Stomach (tissue), 9 donors: ENCODE measurements around the gene IQGAP3. TPM values are rescaled to one million over a fixed set of nuclear protein-coding genes. Genes with fewer than 3 reads are reported as not detected.

Experiments used
- DNase-seq, 2 donors: peaks; one replicate each; pipeline versions ENCODE4 v3.0.0 to v3.0.0-alpha.2; 2013 to 2019
- H3K27ac ChIP-seq, 5 donors: fragments of 200-600 bp in 4 of 5; sonication (generic) in 4 of 5; one replicate each; pipeline ENCODE4 v1.5.1; 2013 to 2019; ENCODE audit warnings: mild to moderate bottlenecking in 1 of 5, moderate library complexity in 1 of 5
- H3K27me3 ChIP-seq, 3 donors: fragments of 200-600 bp; sonication (generic); one replicate each; pipeline ENCODE4 v1.5.1; 2017 to 2019; ENCODE audit warnings: mixed run types in 1 of 3
- H3K36me3 ChIP-seq, 4 donors: fragments of 200-600 bp; sonication (generic); 1 replicate in 3 of 4; 2 replicates in 1 of 4; pipeline ENCODE4 v1.5.1; 2016 to 2019
- H3K4me1 ChIP-seq, 4 donors: fragments of 200-600 bp; sonication (generic); one replicate each; pipeline ENCODE4 v1.5.1; 2016 to 2019
- H3K4me3 ChIP-seq, 4 donors: fragments of 200-600 bp; sonication (generic) in 3 of 4; one replicate each; pipeline ENCODE4 v1.5.1; 2016 to 2019; ENCODE audit warnings: mild to moderate bottlenecking in 1 of 4
- H3K9me3 ChIP-seq, 4 donors: fragments of 200-600 bp; sonication (generic); one replicate each; pipeline ENCODE4 v1.5.1; 2016 to 2019
- EP300 ChIP-seq: sonication (generic); formaldehyde crosslinking; IDR thresholded peaks from one replicate; pipeline ENCODE4 v1.6.1; 2017; ENCODE audit warnings: antibody characterized with exemption
- POLR2A ChIP-seq, 4 donors: fragments of 450-650 bp; IDR thresholded peaks; one replicate each; pipeline ENCODE4 v1.6.1; 2016; ENCODE audit warnings: antibody characterized with exemption in 4 of 4, control low read depth in 2 of 4, mild to moderate bottlenecking in 1 of 4, moderate library complexity in 1 of 4
- POLR2AphosphoS5 ChIP-seq, 3 donors: sonication (generic); formaldehyde crosslinking; IDR thresholded peaks; one replicate each; pipeline ENCODE4 v1.6.1; 2016; ENCODE audit warnings: antibody characterized with exemption in 3 of 3
- WGBS, 5 donors: extraction: QIAGEN DNeasy Blood & Tissue Kit in 3 of 5; methylation state at CpG; one replicate each; pipeline versions ENCODE4 v1.1.5 to v1.1.7; 2013 to 2018; 5-methylcytosine and 5-hydroxymethylcytosine counted together
- intact Hi-C: fragments of 100-400 bp; cut with DNase I; formaldehyde crosslinking; loops from one replicate; pipeline ENCODE4 v1.15.1; 2023; ENCODE audit warnings: low total_unique reads
- polyA plus RNA-seq, 3 donors: library from polyadenylated mRNA; stranded (reverse); fragments of 200-250 nt; gene quantifications; one replicate each; pipeline ENCODE4 v1.2.3, GENCODE V29; 2013
- total RNA-seq, 5 donors: library from RNA; depleted of rRNA; stranded (reverse); fragments of >200 nt; gene quantifications; one replicate each; pipeline versions ENCODE4 v1.1.0 to v1.2.3, GENCODE V29; 2014 to 2016
- TF ChIP-seq, protein P1 (sequence below), 7 experiments: fragments of 450-650 bp in 4 of 7; fragments of 200-600 bp in 3 of 7; sonication (generic) in 3 of 7; IDR thresholded peaks; one replicate each; pipeline ENCODE4 v1.5.1; 2016 to 2019; ENCODE audit warnings: antibody characterized with exemption in 7 of 7, control low read depth in 2 of 7, mild to moderate bottlenecking in 1 of 7
- donor health status: healthy with polysubstance abuse.
- donor health status: Bipolar disorder and iron deficiency.
- donor health status: healthy.

Gene IQGAP3
- total and polyA plus RNA-seq, 8 donors: 1.2 to 22.2 (median 9.3) TPM

GRCh38 chr1:156490401-156491032, 81.8 kb downstream of the IQGAP3 start:
- peak in 1 of 2 donors; percentile 80 for DNase-seq
- Histone ChIP-seq H3K4me3 (peak overlapping the region; percentile 11 to 40 (median 26)), H3K9me3 (no peaks in the 10 kb centered on the region), H3K27ac (peak overlapping the region; percentile 66 to 99 (median 69)), H3K27me3 (no peaks in the 10 kb centered on the region), H3K4me1 (peaks cover 79 to 100% (median 95%) of the 10 kb centered on the region in 4 donors), H3K36me3 (peaks cover 0 to 18% (median 2%) of the 10 kb centered on the region in 4 donors)
- WGBS, 5 donors: 8 to 19% (median 10%) methylated on average over 9 to 10 of the region's 10 CpGs
- intact Hi-C loops: no loop called here
- TF ChIP-seq EP300: no peak
- TF ChIP-seq, protein P1, sequence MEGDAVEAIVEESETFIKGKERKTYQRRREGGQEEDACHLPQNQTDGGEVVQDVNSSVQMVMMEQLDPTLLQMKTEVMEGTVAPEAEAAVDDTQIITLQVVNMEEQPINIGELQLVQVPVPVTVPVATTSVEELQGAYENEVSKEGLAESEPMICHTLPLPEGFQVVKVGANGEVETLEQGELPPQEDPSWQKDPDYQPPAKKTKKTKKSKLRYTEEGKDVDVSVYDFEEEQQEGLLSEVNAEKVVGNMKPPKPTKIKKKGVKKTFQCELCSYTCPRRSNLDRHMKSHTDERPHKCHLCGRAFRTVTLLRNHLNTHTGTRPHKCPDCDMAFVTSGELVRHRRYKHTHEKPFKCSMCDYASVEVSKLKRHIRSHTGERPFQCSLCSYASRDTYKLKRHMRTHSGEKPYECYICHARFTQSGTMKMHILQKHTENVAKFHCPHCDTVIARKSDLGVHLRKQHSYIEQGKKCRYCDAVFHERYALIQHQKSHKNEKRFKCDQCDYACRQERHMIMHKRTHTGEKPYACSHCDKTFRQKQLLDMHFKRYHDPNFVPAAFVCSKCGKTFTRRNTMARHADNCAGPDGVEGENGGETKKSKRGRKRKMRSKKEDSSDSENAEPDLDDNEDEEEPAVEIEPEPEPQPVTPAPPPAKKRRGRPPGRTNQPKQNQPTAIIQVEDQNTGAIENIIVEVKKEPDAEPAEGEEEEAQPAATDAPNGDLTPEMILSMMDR (IDR thresholded peaks at IDR 0.05): peak in 1 of 7 experiments; percentile 25

- no peak for DNase-seq
- H3K9me3 ChIP-seq: no peaks in the 10 kb centered on the region
- peaks cover 74 to 100% (median 95%) of the 10 kb centered on the region in 4 donors for H3K4me1 ChIP-seq
- H3K4me3 ChIP-seq: peak overlapping the region; percentile 11 to 40 (median 26)
- intact Hi-C loops: no loop called here
- 33 to 49% (median 44%) methylated on average over 7 of the region's 7 CpGs for WGBS, 5 donors
- H3K27me3 ChIP-seq: no peaks in the 10 kb centered on the region
- peaks cover 0 to 18% (median 2%) of the 10 kb centered on the region in 4 donors for H3K36me3 ChIP-seq
- H3K27ac ChIP-seq: peak overlapping the region; percentile 66 to 99 (median 69)
- TF ChIP-seq EP300: no peak
- TF ChIP-seq POLR2A (IDR thresholded peaks at IDR 0.05): no peak
- TF ChIP-seq, protein P1 (IDR thresholded peaks at IDR 0.05): no peak
- TF ChIP-seq POLR2AphosphoS5 (IDR thresholded peaks at IDR 0.05): no peak
These were observed 82.5 kb downstream of the IQGAP3 start for GRCh38 chr1:156489935-156490293.

DNA sequence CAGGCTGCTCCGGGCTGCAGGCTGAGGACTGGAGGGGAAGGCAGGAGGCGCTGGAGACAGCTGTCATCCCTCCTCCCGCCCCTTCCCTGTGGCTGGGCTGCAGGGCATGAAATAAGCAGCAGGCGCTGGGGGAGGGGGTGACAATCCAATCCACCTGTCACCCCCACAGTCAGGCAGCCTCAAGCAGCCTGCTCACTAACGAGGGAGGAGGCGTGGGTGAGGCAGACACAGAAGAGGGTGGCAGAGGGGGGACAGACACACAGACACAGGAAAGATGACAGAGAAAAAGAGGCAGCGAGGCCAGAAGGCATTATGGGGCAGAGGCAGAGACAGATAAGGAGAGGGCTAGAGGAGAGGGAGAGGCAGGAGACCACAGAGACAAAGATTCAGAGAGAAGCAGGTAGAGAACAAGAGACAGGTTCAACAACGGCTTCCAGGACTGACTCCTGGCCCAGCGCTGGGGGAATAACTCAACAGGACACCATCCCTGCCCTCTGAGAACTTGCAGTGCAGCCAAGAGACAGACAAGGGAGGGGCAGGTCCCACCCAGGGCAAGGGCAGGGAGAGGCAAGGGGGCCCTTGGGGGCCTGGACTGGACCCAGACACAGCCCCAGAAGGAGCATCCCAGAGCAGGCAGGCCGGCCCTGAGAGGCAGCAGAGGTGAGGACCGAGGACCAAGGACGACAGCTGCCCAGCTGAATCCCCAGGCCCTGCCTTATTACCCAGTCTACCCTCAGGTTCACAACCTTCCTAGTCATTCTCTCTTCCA, 83.0 kb downstream of the IQGAP3 start:
- Histone ChIP-seq H3K27ac (peak overlapping the region; percentile 66 to 99 (median 69)), H3K27me3 (no peaks in the 10 kb centered on the region), H3K9me3 (no peaks in the 10 kb centered on the region), H3K4me3 (peak overlapping the region; percentile 7 to 29 (median 17)), H3K4me1 (peaks cover 74 to 100% (median 95%) of the 10 kb centered on the region in 4 donors), H3K36me3 (peaks cover 0 to 12% (median 2%) of the 10 kb centered on the region in 4 donors)
- intact Hi-C loops: no loop called here
- TF ChIP-seq POLR2A (IDR thresholded peaks at IDR 0.05): no peak
- TF ChIP-seq POLR2AphosphoS5 (IDR thresholded peaks at IDR 0.05): no peak
- TF ChIP-seq, protein P1 (IDR thresholded peaks at IDR 0.05): no peak
- TF ChIP-seq EP300: no peak
- DNase-seq: peak in 1 of 2 donors; percentile 84
- 21 to 36% (median 34%) methylated on average over 10 to 12 of the region's 12 CpGs for WGBS, 5 donors

- intact Hi-C loops: no loop called here
- H3K9me3 ChIP-seq: no peaks in the 10 kb centered on the region
- peak overlapping the region in 4 of 5 donors; percentile 68 to 99 (median 74) for H3K27ac ChIP-seq
- DNase-seq: no peak
- H3K27me3 ChIP-seq: no peaks in the 10 kb centered on the region
- peaks cover 74 to 100% (median 95%) of the 10 kb centered on the region in 4 donors for H3K4me1 ChIP-seq
- peak overlapping the region; percentile 4 to 29 (median 17) for H3K4me3 ChIP-seq
- WGBS, 5 donors: 46 to 67% (median 59%) methylated on average over 4 to 5 of the region's 5 CpGs
- peaks cover 0 to 13% (median 2%) of the 10 kb centered on the region in 4 donors for H3K36me3 ChIP-seq
- TF ChIP-seq POLR2A (IDR thresholded peaks at IDR 0.05) (no peak), POLR2AphosphoS5 (IDR thresholded peaks at IDR 0.05) (no peak), EP300 (no peak)
- TF ChIP-seq, protein P1 (IDR thresholded peaks at IDR 0.05): no peak
These were observed 83.7 kb downstream of the IQGAP3 start for GRCh38 chr1:156488566-156489165.
